Smooth muscle cell (in vitro differentiated cells): ENCODE data around the gene MEAF6. TPM values are rescaled to one million over a fixed set of nuclear protein-coding genes. Genes with fewer than 3 reads are reported as not detected.

Experiments
- DNase-seq: peaks from one replicate; lab custom pipeline; 2025; ENCODE audit not compliant: unreplicated experiment; lab: John Stamatoyannopoulos, UW
- H2AFZ ChIP-seq: fragments of 200-600 bp; sonication (generic); 2 replicates; pipeline ENCODE4 v1.6.0; 2016; ENCODE audit warnings: antibody characterized with exemption, low read depth, mild to moderate bottlenecking
- H3F3A ChIP-seq: fragments of 200-600 bp; sonication (generic); 2 replicates; pipeline ENCODE4 v1.6.0; 2017; ENCODE audit warnings: antibody characterized with exemption, low read depth
- H3K27ac ChIP-seq: fragments of 200-600 bp; sonication (generic); 2 replicates; pipeline ENCODE4 v1.5.1; 2016; ENCODE audit warnings: low read depth, mild to moderate bottlenecking
- H3K27me3 ChIP-seq: fragments of 200-600 bp; sonication (generic); 2 replicates; pipeline ENCODE4 v1.6.1; 2016; ENCODE audit warnings: low read depth, mild to moderate bottlenecking
- H3K36me3 ChIP-seq: fragments of 200-600 bp; sonication (generic); 2 replicates; pipeline ENCODE4 v1.5.1; 2016; ENCODE audit warnings: low read depth
- H3K4me1 ChIP-seq: fragments of 200-600 bp; sonication (generic); 2 replicates; pipeline ENCODE4 v1.5.1; 2016; ENCODE audit warnings: low read depth
- H3K4me2 ChIP-seq: fragments of 200-600 bp; sonication (generic); 2 replicates; pipeline ENCODE4 v1.6.0; 2016; ENCODE audit warnings: mild to moderate bottlenecking
- H3K4me3 ChIP-seq: fragments of 200-600 bp; sonication (generic); 2 replicates; pipeline ENCODE4 v1.5.1; 2016; ENCODE audit warnings: mild to moderate bottlenecking
- H3K79me2 ChIP-seq: fragments of 200-600 bp; sonication (generic); 2 replicates; pipeline ENCODE4 v1.6.0; 2016; ENCODE audit warnings: low read depth, mild to moderate bottlenecking
- H3K9ac ChIP-seq: fragments of 200-600 bp; sonication (generic); 2 replicates; pipeline ENCODE4 v1.6.0; 2016; ENCODE audit warnings: low read depth
- H3K9me3 ChIP-seq: fragments of 200-600 bp; sonication (generic); replicated peaks from 2 replicates; pipeline ENCODE4 v1.5.1; 2016; ENCODE audit warnings: low read depth
- H4K20me1 ChIP-seq: fragments of 200-600 bp; sonication (generic); 2 replicates; pipeline ENCODE4 v1.6.0; 2016; ENCODE audit warnings: low read depth
- CTCF ChIP-seq: fragments of 200-600 bp; sonication (generic); IDR thresholded peaks from 2 replicates; pipeline ENCODE4 v1.5.1; 2017; ENCODE audit warnings: borderline replicate concordance, mild to moderate bottlenecking, antibody characterized with exemption; ENCODE audit not compliant: insufficient read depth, poor library complexity, severe bottlenecking
- WGBS: methylation state at CpG from one replicate; pipeline ENCODE4 v1.1.7; 2016; ENCODE audit warnings: low lambda C conversion rate; 5-methylcytosine and 5-hydroxymethylcytosine counted together
- polyA plus RNA-seq: library from polyadenylated mRNA; unstranded; fragments of >200 nt; fragmentation: Nextera tagmentation; extraction: Ambion mirVana; gene quantifications from 2 replicates; pipeline ENCODE4 v1.2.1, GENCODE V29; 2016
- total RNA-seq: library from RNA; depleted of rRNA; stranded (reverse); fragments of >200 nt; gene quantifications from 2 replicates; pipeline ENCODE4 v1.2.3, GENCODE V29; 2014

The MEAF6 gene
- total and polyA plus RNA-seq, 2 experiments from 2014 or later: 58.8 to 87.6 TPM

GRCh38 chr1:37557402-37557801 is 42.8 kb upstream of the MEAF6 start:
- Histone ChIP-seq H3K36me3 (no peaks in the 10 kb centered on the region), H3K4me3 (peak overlapping the region; percentile 41), H3K9me3 (no peaks in the 10 kb centered on the region), H2AFZ (no peak overlapping the region), H3K27me3 (no peaks in the 10 kb centered on the region), H3K9ac (peak overlapping the region; percentile 42), H3K4me1 (peaks cover 13% of the 10 kb centered on the region), H3F3A (no peaks in the 10 kb centered on the region), H3K79me2 (peaks cover 16% of the 10 kb centered on the region), H4K20me1 (peaks cover 12% of the 10 kb centered on the region), H3K4me2 (peak overlapping the region; percentile 90), H3K27ac (peak overlapping the region; percentile 20)
- TF ChIP-seq CTCF: no peak
- WGBS: 94% methylated on average over 3 of the region's 3 CpGs
- no peak for DNase-seq

GRCh38 chr1:37556712-37557196 is 42.2 kb upstream of the MEAF6 start, which contains the start of gene DNALI1:
Gene DNALI1 (plus strand): TSS chr1:37556940. CDS start chr1:37556995, 55 bp downstream.
- H3K4me3 ChIP-seq: peak within 1 kb of the TSS; percentile 41
- H4K20me1 ChIP-seq: peaks cover 18% of the 10 kb centered on the region
- H3K27ac ChIP-seq: peak within 1 kb of the TSS; percentile 20
- no peak for TF ChIP-seq CTCF
- H3F3A ChIP-seq: no peaks in the 10 kb centered on the region
- no peaks in the 10 kb centered on the region for H3K36me3 ChIP-seq
- H3K9me3 ChIP-seq: no peaks in the 10 kb centered on the region
- peaks cover 14% of the 10 kb centered on the region for H3K4me1 ChIP-seq
- H3K4me2 ChIP-seq: peak within 1 kb of the TSS; percentile 90
- H3K9ac ChIP-seq: peak within 1 kb of the TSS; percentile 42
- 13% methylated on average over 31 of the region's 31 CpGs for WGBS
- H2AFZ ChIP-seq: peak within 1 kb of the TSS; percentile 96
- peak; percentile 61 for DNase-seq
- peaks cover 22% of the 10 kb centered on the region for H3K79me2 ChIP-seq
- H3K27me3 ChIP-seq: no peaks in the 10 kb centered on the region

- Histone ChIP-seq H4K20me1 (peaks cover 27% of the 10 kb centered on the region), H3K9ac (peak within 1 kb of the TSS; percentile 97), H3K79me2 (peaks cover 40% of the 10 kb centered on the region), H3K27ac (peak within 1 kb of the TSS; percentile 88), H2AFZ (peak within 1 kb of the TSS; percentile 47), H3K4me3 (peak within 1 kb of the TSS; percentile 93), H3K9me3 (no peaks in the 10 kb centered on the region), H3K36me3 (no peaks in the 10 kb centered on the region), H3K4me1 (peaks cover 14% of the 10 kb centered on the region), H3K27me3 (no peaks in the 10 kb centered on the region), H3F3A (no peaks in the 10 kb centered on the region), H3K4me2 (peak within 1 kb of the TSS; percentile 98)
- no peak for TF ChIP-seq CTCF
- 15% methylated on average over 54 of the region's 54 CpGs for WGBS
- DNase-seq: peak; percentile 45
These were observed 39.6 kb upstream of the MEAF6 start, which contains the start of gene SNIP1 for GRCh38 chr1:37553927-37554808. Gene SNIP1 (minus strand): TSS chr1:37554293. CDS start chr1:37554229, 64 bp downstream.
